GM18909 (cell line): Measurements from ENCODE around the gene ARMCX2.
A peak's percentile ranks its signal among the peaks of the same experiment; 100 is the strongest.
"Not testable (repeated sequence)": the region's sequence is repeated elsewhere in the genome, so short reads cannot be mapped to it uniquely, and the experiment has no call there.

Source experiments
- ATAC-seq: cut with Tn5 transposase; IDR thresholded peaks from one replicate; pipeline ENCODE4 v1.9.1; 2021; ENCODE audit warnings: mild to moderate bottlenecking; ENCODE audit not compliant: unreplicated experiment, poor library complexity

ARMCX2 gene

DNA sequence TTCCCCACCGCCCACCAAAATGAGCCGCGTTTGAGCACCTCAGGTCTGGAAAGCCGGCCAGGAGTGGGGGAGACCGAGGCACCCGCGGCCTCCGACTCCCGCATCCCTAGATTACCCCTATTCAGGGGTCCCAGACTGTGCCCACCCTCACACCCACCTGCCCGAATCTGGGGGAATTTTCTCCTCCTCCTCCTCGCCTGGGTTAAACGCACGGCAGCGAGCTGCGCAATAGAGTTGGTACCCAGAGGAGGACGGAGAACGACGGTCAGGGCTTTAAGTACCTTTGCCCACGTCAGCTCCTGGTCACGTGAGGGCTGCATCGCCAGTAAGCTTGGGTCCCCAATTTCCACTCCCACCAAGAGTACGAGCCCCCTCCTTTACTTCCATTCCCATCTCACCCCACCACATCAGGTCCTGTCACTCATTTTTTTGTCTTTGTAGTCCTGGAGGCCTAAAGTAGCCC lies at the start of gene ARMCX2:
ARMCX2 (minus strand) TSS at position 250 of the 463 bp plus-strand sequence. CDS start 2,262 bp downstream, outside the sequence.
- peak; percentile 63 for ATAC-seq

GRCh38 chrX:101709384-101709783 lies 49.7 kb upstream of the ARMCX2 start:
- ATAC-seq, result no peak

GRCh38 chrX:101708163-101708562 lies 48.5 kb upstream of the ARMCX2 start:
- no peak for ATAC-seq

DNA sequence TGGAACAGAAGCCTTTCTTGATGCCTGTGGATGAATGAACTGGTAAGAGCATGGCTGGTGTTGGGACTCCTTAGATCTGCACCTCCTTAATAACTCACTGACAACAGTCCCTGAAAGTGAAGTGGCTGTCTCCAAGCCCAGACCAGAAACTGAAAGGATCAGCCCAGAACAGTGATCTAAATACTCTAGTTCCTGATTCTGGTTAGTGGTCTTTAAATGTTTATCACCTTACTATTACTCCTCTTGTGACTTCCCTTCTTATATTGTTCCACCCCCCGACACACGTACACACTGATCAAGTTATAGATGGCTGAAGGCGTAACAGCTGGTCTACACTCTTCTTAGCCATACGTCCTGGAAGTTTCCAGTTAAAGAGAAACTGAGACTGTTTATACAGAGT lies 33.8 kb upstream of the ARMCX2 start:
- peak; percentile 85 for ATAC-seq

DNA sequence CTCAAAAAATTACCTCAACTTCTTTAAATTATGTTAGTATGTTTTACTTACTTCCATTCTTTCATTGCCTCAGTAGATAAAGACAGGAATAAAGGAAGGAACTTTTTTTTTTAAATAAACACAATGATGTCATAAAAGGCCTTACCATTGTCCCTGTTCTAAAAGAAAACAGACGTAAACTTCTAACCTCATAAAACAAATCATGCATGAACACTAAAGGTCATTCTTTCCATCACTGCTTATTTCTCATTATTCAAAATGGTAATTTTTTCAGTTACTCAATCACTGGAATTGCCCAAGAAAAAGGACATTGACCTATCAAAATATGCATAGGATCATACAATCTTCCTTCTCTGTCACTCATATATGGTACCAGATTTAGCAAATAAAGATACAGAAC lies 32.2 kb upstream of the ARMCX2 start:
- no peak for ATAC-seq

GRCh38 chrX:101686574-101686973 lies 26.9 kb upstream of the ARMCX2 start:
- ATAC-seq, result no peak

DNA sequence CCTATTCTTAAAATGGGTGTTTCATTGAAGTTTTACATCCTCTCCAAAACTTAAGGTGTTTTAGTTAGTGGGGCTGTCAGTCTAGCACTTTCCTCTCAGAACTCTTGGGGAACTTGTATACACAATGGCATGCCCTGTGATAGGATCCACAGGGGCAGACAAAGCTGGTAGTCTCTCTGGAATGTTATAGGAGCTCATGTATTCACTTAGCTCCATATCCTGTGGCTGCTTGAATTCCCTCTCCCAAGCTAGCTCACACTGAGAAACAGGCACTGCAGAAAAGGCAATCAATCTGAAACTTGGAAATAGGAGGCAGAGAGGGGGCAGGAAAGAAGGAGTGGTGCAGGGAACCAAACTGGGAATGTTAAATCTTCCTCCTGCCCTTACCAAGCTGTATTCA lies 26.3 kb upstream of the ARMCX2 start:
- no peak for ATAC-seq

DNA sequence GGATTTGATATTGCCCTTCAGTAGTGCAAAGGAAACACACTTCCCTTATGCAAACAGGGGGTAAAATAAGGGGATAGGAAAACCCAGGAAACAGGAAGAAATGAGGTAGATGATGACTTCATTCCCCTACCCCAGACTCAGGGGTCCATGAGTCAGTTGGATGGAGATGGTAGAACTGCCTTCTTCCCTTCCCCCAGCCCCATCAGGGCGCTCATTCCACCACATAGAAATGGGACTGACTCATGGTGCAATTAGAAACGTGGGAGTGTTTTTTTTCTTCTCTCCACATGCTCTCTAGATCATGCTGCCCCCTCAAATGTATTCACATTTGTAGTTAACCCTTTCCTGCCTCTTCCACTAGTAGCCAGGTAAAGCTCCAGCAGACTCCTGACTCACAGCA lies 23.1 kb upstream of the ARMCX2 start:
- ATAC-seq, result no peak

DNA sequence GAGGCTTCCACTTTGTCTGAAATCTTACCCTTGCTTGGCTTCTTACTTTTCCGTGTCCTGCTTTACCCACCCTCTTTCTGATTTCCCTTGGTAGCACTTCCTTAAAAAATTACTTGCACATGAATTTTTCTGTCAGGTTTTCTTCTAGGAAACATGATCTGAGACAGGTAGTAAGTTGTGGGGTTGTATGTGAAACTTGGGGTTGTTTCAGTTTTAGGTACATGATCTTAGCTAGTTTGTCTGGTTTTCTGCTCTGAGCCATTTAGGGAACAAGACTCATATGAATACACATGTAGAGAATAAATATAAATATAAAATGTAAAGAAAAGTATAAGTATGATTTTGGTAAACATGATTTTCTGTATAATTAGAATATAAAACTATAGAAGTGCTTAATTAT lies 17.4 kb upstream of the ARMCX2 start:
- no peak for ATAC-seq

GRCh38 chrX:101676571-101676970 lies 16.9 kb upstream of the ARMCX2 start:
- ATAC-seq, result no peak

DNA sequence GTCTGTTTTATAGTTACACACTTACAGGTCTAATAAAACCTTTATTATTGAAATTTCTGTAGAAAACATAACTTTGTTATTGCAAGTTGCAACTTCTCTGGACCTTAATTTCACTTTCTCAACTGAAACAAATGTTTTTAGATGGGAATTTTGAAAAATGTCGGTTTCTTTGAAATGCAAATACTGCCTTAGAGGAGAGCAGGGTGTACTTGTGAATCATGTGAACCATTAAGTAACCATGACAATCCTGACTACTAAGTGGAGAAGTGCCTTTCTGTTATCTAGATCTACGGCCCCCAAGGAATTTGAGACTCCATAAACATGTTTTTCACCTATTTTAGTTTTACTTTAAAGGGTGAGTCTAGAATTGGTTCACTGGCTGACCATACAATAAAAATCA lies 8.5 kb upstream of the ARMCX2 start:
- ATAC-seq, result no peak

GRCh38 chrX:101658661-101659491 lies 774 bp downstream of the ARMCX2 start:
- peak; percentile 67 for ATAC-seq

- no peak for ATAC-seq
Observed at GRCh38 chrX:101657495-101657894, 2.2 kb downstream of the ARMCX2 start.

GRCh38 chrX:101656817-101657216 lies 2.8 kb downstream of the ARMCX2 start:
- ATAC-seq, result no peak

DNA sequence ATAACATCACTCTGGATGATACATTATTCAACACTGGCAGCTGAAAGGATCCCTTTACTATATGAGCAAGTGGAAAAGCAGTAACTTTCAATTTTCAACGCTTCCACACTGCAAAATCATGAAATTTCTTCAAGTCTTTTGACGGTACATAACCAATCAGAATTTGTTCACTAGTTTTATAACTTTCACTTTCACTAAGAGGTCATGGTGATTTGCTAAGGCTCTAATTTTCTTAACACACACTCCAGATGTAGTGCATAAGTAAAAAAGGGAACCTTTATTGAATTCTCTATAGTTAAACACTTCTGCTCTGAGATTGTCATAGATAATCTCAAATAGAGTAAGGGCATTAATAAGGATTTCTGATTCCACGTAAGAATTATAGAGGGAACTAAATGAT lies 4.1 kb downstream of the ARMCX2 start:
- ATAC-seq, result no peak

GRCh38 chrX:101647716-101648115 lies 11.9 kb downstream of the ARMCX2 start:
- ATAC-seq, result not testable (repeated sequence)

DNA sequence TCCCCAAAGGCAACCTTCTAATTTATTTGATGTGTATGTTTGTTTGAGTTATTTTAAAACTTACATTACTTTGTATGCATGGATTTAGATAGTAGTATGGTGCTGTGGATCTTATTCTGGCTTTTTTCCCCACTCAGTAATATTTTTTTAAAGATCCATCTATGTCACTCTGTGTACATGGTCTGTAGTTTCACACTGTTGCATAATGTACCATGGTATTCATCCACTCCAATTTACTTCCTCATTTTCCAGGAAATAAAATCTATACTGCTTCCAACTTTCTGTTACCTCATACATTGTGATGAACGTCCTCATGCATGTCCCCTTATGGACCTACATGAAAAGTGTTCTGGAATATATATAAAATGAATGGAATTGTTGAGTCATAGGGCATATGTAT lies 17.6 kb downstream of the ARMCX2 start:
- ATAC-seq, result no peak

DNA sequence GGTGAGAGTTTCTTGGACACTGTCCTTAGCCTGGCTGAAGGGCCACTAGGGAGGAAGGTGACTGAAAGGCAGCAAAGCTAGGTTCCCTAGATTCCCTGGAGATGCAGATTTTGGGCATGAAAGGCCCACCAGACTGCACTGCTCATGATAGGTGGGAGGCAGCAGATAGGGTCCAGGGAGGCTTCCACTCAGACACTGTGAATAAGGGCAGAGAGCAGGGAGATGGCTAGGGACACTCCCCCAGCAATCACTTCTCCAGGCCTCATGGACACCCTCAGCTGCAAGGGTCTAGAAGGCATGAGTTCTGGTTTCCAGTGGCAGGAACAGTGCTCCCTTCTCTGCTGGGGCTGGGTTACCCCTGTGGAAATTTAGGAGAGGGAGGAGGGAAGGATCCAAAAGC lies 20.1 kb downstream of the ARMCX2 start:
- ATAC-seq, result no peak

GRCh38 chrX:101619364-101619763 lies 40.3 kb downstream of the ARMCX2 start:
- no peak for ATAC-seq

GRCh38 chrX:101617211-101618191 lies 42.1 kb downstream of the ARMCX2 start, which contains the start of gene ARMCX6:
TSS of gene ARMCX6 (minus strand) at chrX:101618000. CDS start at chrX:101616620, 1,380 bp downstream.
- ATAC-seq, result peak; percentile 96

DNA sequence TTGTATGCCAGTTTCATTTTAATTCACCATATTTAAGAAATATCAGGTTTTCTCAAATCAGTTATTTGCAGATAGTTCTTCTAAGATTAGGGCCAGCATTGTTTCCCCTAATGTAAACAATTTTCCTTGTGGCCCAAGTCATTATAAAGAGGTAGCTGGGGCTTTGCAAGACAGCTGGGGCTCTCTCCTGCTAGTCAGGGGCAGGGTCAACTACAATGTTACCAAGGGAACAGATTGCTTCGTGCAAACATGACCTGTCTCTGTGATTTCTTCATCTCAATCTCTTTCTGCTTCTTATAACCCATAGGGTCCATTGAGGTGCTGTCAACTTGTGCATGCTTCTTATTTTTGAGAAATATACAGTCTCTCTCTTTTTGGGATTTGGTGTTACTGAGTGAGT lies 53.9 kb downstream of the ARMCX2 start:
- no peak for ATAC-seq
